ENCODE results near the gene MRO. TPM values are rescaled to one million over a fixed set of nuclear protein-coding genes. Genes with fewer than 3 reads are reported as not detected.

The MRO gene
- total and polyA plus RNA-seq, 12 donors: 0.67 to 9.4 (median 3.3) TPM

- H3K27ac ChIP-seq: no peak overlapping the region
- H3K36me3 ChIP-seq (replicated peaks in 1 of 2): no peaks in the 10 kb centered on the region
- TF ChIP-seq, protein P1, sequence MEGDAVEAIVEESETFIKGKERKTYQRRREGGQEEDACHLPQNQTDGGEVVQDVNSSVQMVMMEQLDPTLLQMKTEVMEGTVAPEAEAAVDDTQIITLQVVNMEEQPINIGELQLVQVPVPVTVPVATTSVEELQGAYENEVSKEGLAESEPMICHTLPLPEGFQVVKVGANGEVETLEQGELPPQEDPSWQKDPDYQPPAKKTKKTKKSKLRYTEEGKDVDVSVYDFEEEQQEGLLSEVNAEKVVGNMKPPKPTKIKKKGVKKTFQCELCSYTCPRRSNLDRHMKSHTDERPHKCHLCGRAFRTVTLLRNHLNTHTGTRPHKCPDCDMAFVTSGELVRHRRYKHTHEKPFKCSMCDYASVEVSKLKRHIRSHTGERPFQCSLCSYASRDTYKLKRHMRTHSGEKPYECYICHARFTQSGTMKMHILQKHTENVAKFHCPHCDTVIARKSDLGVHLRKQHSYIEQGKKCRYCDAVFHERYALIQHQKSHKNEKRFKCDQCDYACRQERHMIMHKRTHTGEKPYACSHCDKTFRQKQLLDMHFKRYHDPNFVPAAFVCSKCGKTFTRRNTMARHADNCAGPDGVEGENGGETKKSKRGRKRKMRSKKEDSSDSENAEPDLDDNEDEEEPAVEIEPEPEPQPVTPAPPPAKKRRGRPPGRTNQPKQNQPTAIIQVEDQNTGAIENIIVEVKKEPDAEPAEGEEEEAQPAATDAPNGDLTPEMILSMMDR (IDR thresholded peaks at IDR 0.05): no peak
- no peak for TF ChIP-seq POLR2A (IDR thresholded peaks at IDR 0.05)
- no peaks in the 10 kb centered on the region for H3K9me3 ChIP-seq (replicated peaks in 1 of 3)
- H3K4me1 ChIP-seq (replicated peaks in 1 of 2): no peaks in the 10 kb centered on the region
- H3K27me3 ChIP-seq: no peaks in the 10 kb centered on the region
- intact Hi-C loops (cut with DNase I): no loop called here
- WGBS, 4 donors: 46 to 59% (median 48%) methylated on average over 11 of the region's 11 CpGs
- DNase-seq: peak in 4 of 7 donors; percentile 24 to 48 (median 28)
- no peak overlapping the region for H3K4me3 ChIP-seq
Observed at GRCh38 chr18:50803592-50803991, 16.2 kb downstream of the MRO start.

GRCh38 chr18:50802141-50802540, 17.7 kb downstream of the MRO start:
- Histone ChIP-seq H3K4me3 (no peak overlapping the region), H3K4me1 (replicated peaks in 1 of 2) (no peaks in the 10 kb centered on the region), H3K27ac (no peak overlapping the region), H3K9me3 (replicated peaks in 1 of 3) (no peaks in the 10 kb centered on the region), H3K36me3 (replicated peaks in 1 of 2) (no peaks in the 10 kb centered on the region), H3K27me3 (no peaks in the 10 kb centered on the region)
- TF ChIP-seq POLR2A (IDR thresholded peaks at IDR 0.05): no peak
- TF ChIP-seq, protein P1 (IDR thresholded peaks at IDR 0.05): no peak
- DNase-seq: no peak
- intact Hi-C loops (cut with DNase I): no loop called here
- WGBS, 4 donors: 61 to 76% (median 70%) methylated on average over 3 of the region's 3 CpGs

GRCh38 chr18:50797142-50797541, 22.7 kb downstream of the MRO start:
- WGBS, 4 donors: 57 to 64% (median 63%) methylated on average over 7 of the region's 7 CpGs
- TF ChIP-seq, protein P1 (IDR thresholded peaks at IDR 0.05): no peak
- no peak for TF ChIP-seq POLR2A (IDR thresholded peaks at IDR 0.05)
- no peak overlapping the region for H3K27ac ChIP-seq
- H3K4me1 ChIP-seq (replicated peaks in 1 of 2): no peaks in the 10 kb centered on the region
- no peaks in the 10 kb centered on the region for H3K36me3 ChIP-seq (replicated peaks in 1 of 2)
- H3K9me3 ChIP-seq (replicated peaks in 1 of 3): no peaks in the 10 kb centered on the region
- H3K4me3 ChIP-seq: no peak overlapping the region
- DNase-seq: peak in 2 of 7 donors; percentile 19 to 21
- no peaks in the 10 kb centered on the region for H3K27me3 ChIP-seq
- intact Hi-C loops (cut with DNase I): no loop called here

DNA sequence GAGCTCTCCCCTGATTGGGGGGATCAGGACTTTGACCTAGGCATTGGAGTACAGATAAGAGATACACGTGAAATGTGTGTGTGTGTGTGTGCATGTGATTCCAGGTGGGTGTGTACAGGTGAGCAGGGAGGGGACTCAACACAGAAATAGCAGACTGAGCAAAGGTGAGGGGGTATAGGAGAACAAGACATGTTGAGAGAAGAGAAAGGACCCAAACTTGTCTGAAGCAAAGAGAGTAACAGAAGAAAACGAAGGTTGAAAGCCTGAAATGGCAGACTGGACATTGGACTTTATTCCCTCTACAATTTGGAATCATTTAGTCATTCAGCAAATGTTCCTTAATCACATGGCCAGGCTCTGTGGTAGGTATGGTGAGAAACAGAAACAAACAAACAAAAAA, 23.3 kb downstream of the MRO start:
- intact Hi-C loops (cut with DNase I): no loop called here
- Histone ChIP-seq H3K4me1 (replicated peaks in 1 of 2) (no peaks in the 10 kb centered on the region), H3K9me3 (replicated peaks in 1 of 3) (no peaks in the 10 kb centered on the region), H3K27ac (no peak overlapping the region), H3K4me3 (no peak overlapping the region), H3K36me3 (replicated peaks in 1 of 2) (no peaks in the 10 kb centered on the region), H3K27me3 (no peaks in the 10 kb centered on the region)
- DNase-seq: no peak
- no peak for TF ChIP-seq POLR2A (IDR thresholded peaks at IDR 0.05)
- TF ChIP-seq, protein P1 (IDR thresholded peaks at IDR 0.05): no peak
- WGBS, 4 donors: 72 to 77% (median 75%) methylated on average over 2 of the region's 2 CpGs

Data from adrenal gland (tissue), 12 donors.